RWPE2 (cell line): ENCODE data around the gene TYW5.

Source experiments
- ATAC-seq: fragments of 200-7000 bp; cut with Tn5 transposase; 3 replicates; pipeline ENCODE4 v1.9.1; 2021; ENCODE audit warnings: low read depth
- DNase-seq: peaks from one replicate; pipeline ENCODE4 v3.0.0-alpha.2; 2020; ENCODE audit warnings: low spot score
- H3K27ac ChIP-seq: fragments of 450-650 bp; 2 replicates; pipeline ENCODE4 v1.5.1; 2017; ENCODE audit warnings: mild to moderate bottlenecking; ENCODE audit not compliant: poor library complexity, severe bottlenecking
- H3K27me3 ChIP-seq: fragments of 250-450 bp; sonication (Bioruptor Pico); 2 replicates; pipeline ENCODE4 v1.5.1; 2021; ENCODE audit warnings: mild to moderate bottlenecking, moderate library complexity; ENCODE audit not compliant: insufficient read depth, poor library complexity, severe bottlenecking
- H3K36me3 ChIP-seq: fragments of 250-450 bp; sonication (Bioruptor Pico); 2 replicates; pipeline ENCODE4 v1.5.1; 2020; ENCODE audit warnings: low read depth, mild to moderate bottlenecking, moderate library complexity
- H3K4me1 ChIP-seq: fragments of 250-450 bp; sonication (Bioruptor Pico); 2 replicates; pipeline ENCODE4 v1.5.1; 2021; ENCODE audit warnings: mild to moderate bottlenecking, moderate library complexity; ENCODE audit not compliant: insufficient read depth, poor library complexity, severe bottlenecking
- H3K4me3 ChIP-seq: fragments of 250-450 bp; sonication (Bioruptor Pico); 2 replicates; pipeline ENCODE4 v1.5.1; 2021; ENCODE audit warnings: mild to moderate bottlenecking, moderate library complexity; ENCODE audit not compliant: severe bottlenecking
- H3K9me3 ChIP-seq: fragments of 250-450 bp; sonication (Bioruptor Pico); 2 replicates; pipeline ENCODE4 v1.5.1; 2021; ENCODE audit warnings: mild to moderate bottlenecking, moderate library complexity; ENCODE audit not compliant: severe bottlenecking
- TF ChIP-seq, protein P1 (sequence below): fragments of 450-650 bp; IDR thresholded peaks from one replicate; pipeline ENCODE4 v1.5.1; 2017; ENCODE audit warnings: mild to moderate bottlenecking, moderate library complexity; ENCODE audit not compliant: poor library complexity, severe bottlenecking

Gene TYW5

DNA sequence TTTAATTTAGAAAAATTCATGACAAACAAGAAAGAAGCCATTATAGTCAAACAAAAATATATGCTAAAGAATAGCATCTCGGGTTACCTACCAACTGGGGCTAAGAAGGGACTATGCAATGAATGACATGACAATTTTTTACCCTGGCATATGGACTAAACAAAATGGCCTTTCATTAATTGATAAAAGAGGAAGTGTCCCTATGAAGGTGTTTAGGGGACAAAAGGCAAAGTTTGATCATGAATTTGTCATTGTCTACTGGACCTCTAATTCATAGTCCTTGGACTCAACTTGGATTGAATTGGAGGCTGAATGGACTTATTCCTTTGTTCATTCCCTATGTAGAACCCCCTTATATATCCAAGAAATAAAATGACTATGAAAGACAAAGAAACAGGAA, 12.8 kb upstream of the TYW5 start:
- DNase-seq, result no peak
- Histone ChIP-seq H3K36me3 (peaks cover 44% of the 10 kb centered on the region), H3K27ac (no peak overlapping the region), H3K9me3 (peaks cover 3% of the 10 kb centered on the region), H3K4me3 (no peak overlapping the region), H3K27me3 (no peaks in the 10 kb centered on the region), H3K4me1 (no peaks in the 10 kb centered on the region)
- ATAC-seq, result no peak
- TF ChIP-seq, protein P1, sequence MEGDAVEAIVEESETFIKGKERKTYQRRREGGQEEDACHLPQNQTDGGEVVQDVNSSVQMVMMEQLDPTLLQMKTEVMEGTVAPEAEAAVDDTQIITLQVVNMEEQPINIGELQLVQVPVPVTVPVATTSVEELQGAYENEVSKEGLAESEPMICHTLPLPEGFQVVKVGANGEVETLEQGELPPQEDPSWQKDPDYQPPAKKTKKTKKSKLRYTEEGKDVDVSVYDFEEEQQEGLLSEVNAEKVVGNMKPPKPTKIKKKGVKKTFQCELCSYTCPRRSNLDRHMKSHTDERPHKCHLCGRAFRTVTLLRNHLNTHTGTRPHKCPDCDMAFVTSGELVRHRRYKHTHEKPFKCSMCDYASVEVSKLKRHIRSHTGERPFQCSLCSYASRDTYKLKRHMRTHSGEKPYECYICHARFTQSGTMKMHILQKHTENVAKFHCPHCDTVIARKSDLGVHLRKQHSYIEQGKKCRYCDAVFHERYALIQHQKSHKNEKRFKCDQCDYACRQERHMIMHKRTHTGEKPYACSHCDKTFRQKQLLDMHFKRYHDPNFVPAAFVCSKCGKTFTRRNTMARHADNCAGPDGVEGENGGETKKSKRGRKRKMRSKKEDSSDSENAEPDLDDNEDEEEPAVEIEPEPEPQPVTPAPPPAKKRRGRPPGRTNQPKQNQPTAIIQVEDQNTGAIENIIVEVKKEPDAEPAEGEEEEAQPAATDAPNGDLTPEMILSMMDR, result no peak

DNA sequence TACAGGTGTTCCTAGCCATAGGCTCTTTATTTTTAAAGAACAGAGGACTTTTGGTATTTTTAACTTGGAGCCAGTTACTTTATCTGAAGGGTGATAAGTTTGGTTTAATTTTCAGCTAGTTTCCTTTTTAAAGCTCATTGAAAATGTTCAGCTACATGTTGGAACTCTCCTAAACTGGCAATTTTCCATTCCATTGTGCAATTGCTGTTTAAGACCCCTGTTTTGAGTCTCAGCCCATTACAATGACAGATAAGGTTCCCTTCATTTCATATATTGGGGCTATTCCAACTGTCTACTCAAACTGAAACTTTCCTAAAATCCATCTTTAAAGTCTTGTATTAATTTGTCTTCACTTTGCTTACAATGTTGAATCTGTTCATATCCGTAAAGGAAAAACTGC, 11.7 kb upstream of the TYW5 start:
- no peak for DNase-seq
- Histone ChIP-seq H3K27ac (no peak overlapping the region), H3K4me3 (no peak overlapping the region), H3K9me3 (peaks cover 3% of the 10 kb centered on the region), H3K4me1 (no peaks in the 10 kb centered on the region), H3K36me3 (peaks cover 55% of the 10 kb centered on the region), H3K27me3 (no peaks in the 10 kb centered on the region)
- TF ChIP-seq, protein P1, result no peak
- no peak for ATAC-seq

DNA sequence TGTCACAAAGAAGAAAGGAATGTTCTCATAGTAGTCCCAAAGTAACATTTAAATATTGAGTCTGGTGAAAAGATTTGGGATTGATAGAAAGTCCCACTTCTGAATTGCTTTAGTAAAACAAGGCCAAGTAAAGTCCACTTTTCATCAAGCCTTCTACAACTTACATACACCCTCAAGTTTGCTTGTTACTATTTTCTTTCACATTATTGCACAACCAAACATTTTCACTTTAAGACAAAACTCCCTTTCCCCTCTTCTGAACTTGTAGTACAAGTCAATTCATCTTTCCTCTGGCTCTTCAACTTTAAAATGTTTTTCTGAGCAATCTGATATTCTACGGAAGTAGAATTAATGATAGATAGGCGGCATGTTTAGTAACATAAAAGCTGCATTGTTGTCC, 11.1 kb upstream of the TYW5 start:
- H3K36me3 ChIP-seq, result peaks cover 61% of the 10 kb centered on the region

DNA sequence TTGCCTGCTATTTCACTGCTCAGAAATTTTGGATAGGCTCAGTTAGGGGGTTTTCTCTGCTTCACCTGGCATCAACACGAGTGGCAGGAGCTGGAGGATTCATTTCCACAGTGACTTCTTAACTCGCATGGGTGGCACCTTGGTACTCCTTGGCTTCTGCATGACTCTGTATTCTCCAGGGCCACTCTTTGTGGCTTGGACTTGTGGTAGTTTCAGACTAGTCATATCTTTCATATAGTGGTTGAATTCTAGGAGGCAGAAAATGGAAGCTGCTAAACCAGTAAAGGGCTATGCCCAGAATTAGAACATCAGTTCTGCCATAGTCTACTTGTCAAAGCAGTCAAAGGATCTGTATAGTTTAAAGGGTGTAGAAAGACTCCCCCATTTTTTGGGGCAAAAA, 6.9 kb upstream of the TYW5 start:
- Histone ChIP-seq H3K27me3 (no peaks in the 10 kb centered on the region), H3K4me1 (peaks cover under 1% of the 10 kb centered on the region), H3K27ac (no peak overlapping the region), H3K9me3 (peaks cover under 1% of the 10 kb centered on the region), H3K4me3 (no peak overlapping the region), H3K36me3 (peaks cover 88% of the 10 kb centered on the region)
- DNase-seq, result no peak
- TF ChIP-seq, protein P1, result no peak
- no peak for ATAC-seq

More for the DNA sequence above, 11.1 kb upstream of the TYW5 start:
- TF ChIP-seq, protein P1, result no peak
- ATAC-seq (no peak), DNase-seq (no peak)
- Histone ChIP-seq H3K27ac (no peak overlapping the region), H3K4me3 (no peak overlapping the region), H3K9me3 (peaks cover 3% of the 10 kb centered on the region), H3K4me1 (no peaks in the 10 kb centered on the region), H3K27me3 (no peaks in the 10 kb centered on the region)

DNA sequence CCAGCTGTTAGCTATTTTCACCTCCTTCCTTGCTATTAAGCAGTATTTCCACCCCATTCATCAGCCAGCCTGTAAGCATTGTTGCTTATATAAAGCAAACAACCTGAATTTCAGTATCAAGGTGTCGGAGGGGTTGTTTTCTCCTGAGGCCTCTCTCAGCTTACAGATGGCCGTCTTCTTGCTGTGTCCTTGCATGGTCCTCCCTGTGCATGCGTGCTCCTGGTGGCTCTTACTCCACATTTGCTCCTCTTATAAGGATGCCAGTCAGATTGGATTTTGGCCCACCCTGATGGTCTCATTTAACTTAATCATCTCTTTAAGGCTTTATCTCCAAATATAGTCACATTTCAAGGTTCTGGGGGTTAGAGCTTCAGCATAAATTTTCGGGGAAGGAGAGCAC, 2.7 kb upstream of the TYW5 start:
- ATAC-seq, result no peak
- Histone ChIP-seq H3K4me1 (peaks cover 8% of the 10 kb centered on the region), H3K27ac (no peak overlapping the region), H3K9me3 (no peaks in the 10 kb centered on the region), H3K27me3 (no peaks in the 10 kb centered on the region), H3K4me3 (no peak overlapping the region), H3K36me3 (peaks cover 58% of the 10 kb centered on the region)
- no peak for DNase-seq
- TF ChIP-seq, protein P1, result no peak
